Stimulated activated naive CD8-positive, alpha-beta T cell treated with anti-CD3 and anti-CD28 coated beads, Interleukin-15, amount 100 ng/mL, for 72 hours (primary cell): ENCODE measurements around the gene RELN.
"Not testable (repeated sequence)": the region's sequence is repeated elsewhere in the genome, so short reads cannot be mapped to it uniquely, and the experiment has no call there.

Source experiments
- ATAC-seq: fragments of 150-1000 bp; cut with Tn5 transposase; 2 replicates; pipeline ENCODE4 v1.10.0; 2021; ENCODE audit warnings: mild to moderate bottlenecking, moderate library complexity
- DNase-seq, 2 donors: peaks; one replicate each; pipeline ENCODE4 v3.0.0; 2021 to 2022
- H3K27ac Mint-ChIP-seq, 2 donors: one replicate each; pipeline ENCODE4 v1.8.0; 2022; ENCODE audit warnings: mild to moderate bottlenecking in 2 of 2, mixed read lengths in 2 of 2, moderate library complexity in 2 of 2
- H3K27me3 Mint-ChIP-seq: one replicate; pipeline ENCODE4 v1.8.0; 2022; ENCODE audit warnings: mixed read lengths
- H3K4me1 Mint-ChIP-seq: one replicate; pipeline ENCODE4 v1.8.0; 2022; ENCODE audit warnings: mild to moderate bottlenecking, mixed read lengths
- H3K4me3 Mint-ChIP-seq, 2 donors: one replicate each; pipeline ENCODE4 v1.8.0; 2022; ENCODE audit warnings: mild to moderate bottlenecking in 2 of 2, mixed read lengths in 2 of 2, moderate library complexity in 1 of 2
- H3K9me3 Mint-ChIP-seq, 2 donors: one replicate each; pipeline ENCODE4 v1.8.0; 2022; ENCODE audit warnings: mixed read lengths in 2 of 2

Gene RELN

DNA sequence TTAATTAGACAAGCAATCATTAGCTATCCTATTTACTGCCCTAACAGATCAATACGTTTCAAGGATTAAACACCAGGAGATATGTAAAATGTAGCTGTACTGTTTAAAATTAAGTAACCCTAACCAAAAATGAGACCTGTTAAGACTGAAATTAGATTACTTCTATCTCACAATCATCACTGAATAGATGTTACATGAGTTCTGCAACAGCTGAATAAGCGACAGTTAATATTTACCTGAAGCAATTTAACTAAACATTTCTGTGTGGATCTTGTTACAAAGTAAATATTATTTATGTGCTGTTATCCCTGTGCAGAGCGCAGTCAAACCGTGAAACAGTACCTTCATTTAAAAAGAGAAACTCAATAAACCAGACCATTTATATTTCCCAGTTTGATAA, 122.5 kb downstream of the RELN start:
- H3K27me3 Mint-ChIP-seq: no peaks in the 10 kb centered on the region
- H3K4me1 Mint-ChIP-seq: no peaks in the 10 kb centered on the region
- no peak overlapping the region for H3K27ac Mint-ChIP-seq
- DNase-seq (no peak), ATAC-seq (no peak)
- no peak overlapping the region for H3K4me3 Mint-ChIP-seq
- H3K9me3 Mint-ChIP-seq: no peaks in the 10 kb centered on the region

GRCh38 chr7:103865442-103865841, 124.0 kb downstream of the RELN start:
- DNase-seq: no peak
- Mint-ChIP-seq H3K4me3 (no peak overlapping the region), H3K9me3 (peaks cover 0 to 4% of the 10 kb centered on the region in 2 donors), H3K4me1 (no peaks in the 10 kb centered on the region), H3K27me3 (no peaks in the 10 kb centered on the region), H3K27ac (no peak overlapping the region)
- ATAC-seq: no peak

DNA sequence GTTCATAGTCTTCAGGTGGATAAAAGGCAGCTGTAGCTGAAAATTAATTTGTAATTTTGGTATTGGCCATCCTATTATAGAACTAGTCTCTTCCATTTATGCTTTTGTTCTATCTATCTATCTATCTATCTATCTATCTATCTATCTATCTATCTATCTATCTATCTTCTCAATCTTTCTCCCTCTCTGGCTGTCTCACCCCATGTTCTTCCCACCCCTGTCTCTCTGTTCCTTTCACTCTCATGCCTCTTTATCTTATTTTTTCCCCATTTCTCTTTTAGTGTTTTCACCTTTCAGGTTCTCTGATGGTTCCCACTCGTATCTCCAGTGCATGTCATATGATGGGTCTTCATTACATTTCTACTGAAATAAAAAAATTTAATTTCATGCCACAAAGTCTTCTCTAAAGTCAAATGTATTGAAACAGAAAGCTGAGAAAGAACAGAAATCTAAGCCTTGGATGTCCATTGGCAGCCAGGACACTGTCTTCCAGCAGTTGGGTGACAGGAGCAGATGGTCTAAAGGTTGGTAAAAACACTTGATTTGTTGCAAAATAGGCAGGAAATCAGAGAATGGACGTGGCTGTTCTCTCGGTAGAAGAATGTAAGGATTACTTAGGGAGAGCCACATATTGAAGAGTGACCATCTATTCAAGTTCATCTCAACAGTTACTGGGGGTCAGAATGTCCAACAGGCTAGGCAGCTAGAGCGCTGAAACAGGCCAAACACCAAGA, 127.0 kb downstream of the RELN start:
- Mint-ChIP-seq H3K4me3 (no peak overlapping the region), H3K4me1 (no peaks in the 10 kb centered on the region), H3K9me3 (peaks cover 0 to 4% of the 10 kb centered on the region in 2 donors), H3K27ac (no peak overlapping the region), H3K27me3 (no peaks in the 10 kb centered on the region)
- ATAC-seq: no peak
- no peak for DNase-seq

GRCh38 chr7:103859709-103860108, 129.7 kb downstream of the RELN start:
- Mint-ChIP-seq H3K4me3 (no peak overlapping the region), H3K9me3 (peaks cover 0 to 4% of the 10 kb centered on the region in 2 donors), H3K27me3 (peaks cover 7% of the 10 kb centered on the region), H3K27ac (no peak overlapping the region), H3K4me1 (no peaks in the 10 kb centered on the region)
- DNase-seq: no peak
- no peak for ATAC-seq

DNA sequence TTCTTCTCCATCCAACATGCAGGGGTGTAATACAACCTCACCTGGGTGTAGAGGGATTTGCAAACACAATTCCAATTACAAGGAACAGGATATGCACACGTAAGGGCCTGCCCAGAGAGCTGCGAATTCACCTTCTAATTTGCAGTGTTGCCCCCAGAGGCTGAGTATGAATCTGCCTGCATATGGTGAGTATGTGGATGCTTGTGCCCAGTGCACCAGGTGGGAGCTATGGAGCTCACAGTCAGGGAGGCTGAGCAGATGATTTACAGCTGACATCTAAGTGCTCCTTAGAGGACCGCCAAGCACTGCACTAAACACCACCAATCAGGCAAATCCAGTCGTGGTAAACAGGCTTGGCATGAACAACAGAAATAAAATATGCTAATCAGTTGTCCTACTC, 132.0 kb downstream of the RELN start:
- ATAC-seq: no peak
- Mint-ChIP-seq H3K4me3 (no peak overlapping the region), H3K4me1 (no peaks in the 10 kb centered on the region), H3K27me3 (peaks cover 8% of the 10 kb centered on the region), H3K9me3 (peaks cover 0 to 4% of the 10 kb centered on the region in 2 donors), H3K27ac (no peak overlapping the region)
- DNase-seq: no peak

DNA sequence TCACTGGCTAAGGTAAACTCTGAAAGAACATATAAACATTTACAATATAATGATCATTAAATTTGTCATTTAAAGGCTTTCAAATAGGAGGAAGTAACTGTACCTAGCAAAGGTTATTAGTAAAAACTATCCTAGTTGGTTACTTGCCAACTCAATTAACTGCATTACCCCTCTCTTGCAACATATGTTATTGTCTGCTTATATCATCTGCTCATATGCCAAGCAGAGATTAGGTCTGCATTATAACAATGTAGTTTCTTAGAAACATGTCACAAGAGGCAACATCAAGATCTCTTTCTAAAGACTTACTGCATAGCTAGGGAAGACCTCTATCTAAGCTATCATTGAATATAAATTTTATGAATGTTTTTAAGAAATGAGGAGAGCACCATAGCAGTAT, 132.5 kb downstream of the RELN start:
- Mint-ChIP-seq H3K9me3 (peaks cover 0 to 4% of the 10 kb centered on the region in 2 donors), H3K27ac (no peak overlapping the region), H3K4me1 (no peaks in the 10 kb centered on the region), H3K4me3 (no peak overlapping the region), H3K27me3 (peaks cover 8% of the 10 kb centered on the region)
- ATAC-seq (no peak), DNase-seq (no peak)

DNA sequence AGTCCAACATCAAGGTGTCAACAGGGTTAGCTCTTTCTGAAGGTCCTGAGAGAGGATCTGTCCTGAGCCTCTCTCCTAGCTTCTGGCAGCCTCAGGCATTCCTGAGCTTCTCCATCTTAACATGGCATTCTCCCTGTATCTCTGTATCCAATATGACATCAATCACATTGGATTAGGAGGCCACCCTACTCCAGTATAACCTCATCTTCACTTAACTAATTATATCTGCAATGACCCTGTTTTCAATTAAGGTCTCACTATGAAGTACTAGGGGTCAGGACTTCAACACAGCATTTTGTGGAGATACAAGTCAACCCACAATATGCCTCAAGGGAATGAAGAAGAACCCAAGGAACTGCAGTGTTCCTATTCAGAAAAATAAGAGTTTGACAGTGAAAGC, 133.8 kb downstream of the RELN start:
- DNase-seq (no peak), ATAC-seq (no peak)
- H3K9me3 Mint-ChIP-seq: no peaks in the 10 kb centered on the region

DNA sequence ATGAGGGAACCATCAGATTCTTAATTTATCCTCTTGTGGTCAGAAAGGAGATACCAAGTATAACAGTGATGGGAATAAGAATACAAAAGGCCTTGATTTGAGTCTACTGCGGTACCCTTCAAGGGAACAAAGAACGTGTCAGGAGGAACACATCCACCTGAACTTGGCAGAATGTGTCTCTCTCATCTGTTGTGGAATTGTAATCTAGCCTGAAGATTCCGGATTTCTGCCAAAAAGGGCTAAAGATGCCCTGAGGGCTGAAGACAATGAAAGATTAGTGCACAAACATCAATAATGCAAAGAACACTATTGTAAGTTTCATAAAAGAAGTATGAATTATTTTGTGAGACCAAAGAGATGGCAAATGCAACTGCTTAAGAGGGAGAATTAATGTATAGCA, 134.8 kb downstream of the RELN start:
- Mint-ChIP-seq H3K27ac (no peak overlapping the region), H3K4me3 (no peak overlapping the region), H3K9me3 (peaks cover 0 to 10% of the 10 kb centered on the region in 2 donors), H3K27me3 (peaks cover 8% of the 10 kb centered on the region), H3K4me1 (no peaks in the 10 kb centered on the region)
- no peak for ATAC-seq
- no peak for DNase-seq

More for the DNA sequence above, 133.8 kb downstream of the RELN start:
- H3K27ac Mint-ChIP-seq: no peak overlapping the region
- no peak overlapping the region for H3K4me3 Mint-ChIP-seq
- H3K4me1 Mint-ChIP-seq: no peaks in the 10 kb centered on the region
- H3K27me3 Mint-ChIP-seq: peaks cover 8% of the 10 kb centered on the region

- ATAC-seq (no peak), DNase-seq (no peak)
- Mint-ChIP-seq H3K9me3 (peaks cover 0 to 10% of the 10 kb centered on the region in 2 donors), H3K4me1 (no peaks in the 10 kb centered on the region), H3K27ac (no peak overlapping the region), H3K27me3 (peaks cover 8% of the 10 kb centered on the region), H3K4me3 (no peak overlapping the region)
Measured at GRCh38 chr7:103851357-103851756, 138.1 kb downstream of the RELN start.

GRCh38 chr7:103843689-103844480, 145.6 kb downstream of the RELN start:
- no peak for ATAC-seq
- Mint-ChIP-seq H3K9me3 (peaks cover 4 to 6% of the 10 kb centered on the region in 2 donors), H3K4me1 (no peaks in the 10 kb centered on the region), H3K4me3 (no peak overlapping the region), H3K27me3 (peaks cover 14% of the 10 kb centered on the region), H3K27ac (no peak overlapping the region)
- no peak for DNase-seq

DNA sequence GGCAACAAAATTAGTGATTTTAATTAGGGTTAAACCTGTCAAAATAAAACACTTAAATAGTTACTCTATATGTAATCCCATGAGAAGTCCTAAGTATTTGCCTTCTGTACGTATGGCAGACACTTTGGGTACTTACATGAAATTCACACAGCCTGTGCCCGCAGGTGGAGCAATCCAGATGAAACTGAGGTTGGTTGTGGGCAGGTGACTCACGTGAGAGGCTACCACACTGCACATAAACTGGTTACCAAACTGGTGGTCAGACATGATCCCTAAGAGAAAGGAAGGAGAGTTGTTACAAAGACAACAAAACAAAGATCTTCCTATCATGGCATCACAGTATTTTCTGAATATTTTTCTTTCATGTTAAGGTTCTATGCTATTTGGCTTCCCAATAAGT, 156.1 kb downstream of the RELN start:
- Mint-ChIP-seq H3K4me1 (no peaks in the 10 kb centered on the region), H3K27me3 (peaks cover 13% of the 10 kb centered on the region)
- DNase-seq: no peak

GRCh38 chr7:103832438-103832837, 157.0 kb downstream of the RELN start:
- H3K9me3 Mint-ChIP-seq: peaks cover 4 to 7% of the 10 kb centered on the region in 2 donors

More for the DNA sequence above, 156.1 kb downstream of the RELN start:
- Mint-ChIP-seq H3K27ac (no peak overlapping the region), H3K4me3 (no peak overlapping the region), H3K9me3 (peaks cover 5 to 7% of the 10 kb centered on the region in 2 donors)
- ATAC-seq: no peak

DNA sequence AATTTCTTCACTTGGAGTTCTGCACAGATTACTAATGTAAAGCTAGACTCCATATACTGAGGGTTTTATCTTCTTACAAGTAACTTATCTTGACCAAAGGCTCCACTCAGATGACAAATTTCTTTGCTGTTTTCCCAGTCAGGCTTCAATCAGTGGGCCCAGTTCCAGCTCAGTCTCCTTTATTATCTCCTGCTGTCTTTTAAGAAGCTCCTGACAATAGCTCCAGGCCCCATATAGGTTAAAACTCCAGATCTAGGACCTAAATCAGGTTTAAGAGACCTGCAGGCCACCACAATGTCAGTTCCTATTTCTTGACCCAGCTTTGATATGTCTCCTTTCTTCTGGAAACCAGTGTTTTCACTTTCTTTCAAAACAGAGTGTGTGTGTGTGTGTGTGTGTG, 165.2 kb downstream of the RELN start:
- H3K4me1 Mint-ChIP-seq: no peaks in the 10 kb centered on the region
- peaks cover 0 to 6% of the 10 kb centered on the region in 2 donors for H3K9me3 Mint-ChIP-seq
- no peak for ATAC-seq
- H3K27me3 Mint-ChIP-seq: no peaks in the 10 kb centered on the region
- no peak overlapping the region for H3K27ac Mint-ChIP-seq
- no peak overlapping the region for H3K4me3 Mint-ChIP-seq
- no peak for DNase-seq

More at GRCh38 chr7:103832438-103832837, 157.0 kb downstream of the RELN start:
- no peak for ATAC-seq
- Mint-ChIP-seq H3K4me3 (no peak overlapping the region), H3K4me1 (no peaks in the 10 kb centered on the region), H3K27ac (no peak overlapping the region), H3K27me3 (peaks cover 13% of the 10 kb centered on the region)
- no peak for DNase-seq

DNA sequence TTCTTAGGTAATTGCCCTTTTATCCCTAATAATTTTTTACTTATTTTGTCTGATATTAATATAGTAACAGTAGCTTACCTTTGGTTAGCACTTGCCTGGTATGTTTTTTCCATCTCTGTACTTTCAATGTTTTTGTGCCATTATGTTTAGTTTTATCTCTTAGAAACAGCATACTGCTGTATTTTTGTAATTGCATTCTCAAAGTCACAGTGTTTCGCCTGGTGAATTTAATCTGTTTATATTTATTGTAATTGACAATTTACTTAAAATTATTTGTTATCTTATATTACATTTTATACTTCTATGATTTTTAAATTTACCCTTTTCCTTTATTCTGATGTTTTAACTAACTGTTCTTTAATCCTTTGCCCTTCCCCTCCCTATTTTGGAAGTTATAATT, 166.4 kb downstream of the RELN start:
- Mint-ChIP-seq H3K9me3 (peaks cover 0 to 6% of the 10 kb centered on the region in 2 donors), H3K4me1 (no peaks in the 10 kb centered on the region), H3K4me3 (no peak overlapping the region), H3K27me3 (no peaks in the 10 kb centered on the region), H3K27ac (no peak overlapping the region)
- DNase-seq (no peak), ATAC-seq (no peak)

DNA sequence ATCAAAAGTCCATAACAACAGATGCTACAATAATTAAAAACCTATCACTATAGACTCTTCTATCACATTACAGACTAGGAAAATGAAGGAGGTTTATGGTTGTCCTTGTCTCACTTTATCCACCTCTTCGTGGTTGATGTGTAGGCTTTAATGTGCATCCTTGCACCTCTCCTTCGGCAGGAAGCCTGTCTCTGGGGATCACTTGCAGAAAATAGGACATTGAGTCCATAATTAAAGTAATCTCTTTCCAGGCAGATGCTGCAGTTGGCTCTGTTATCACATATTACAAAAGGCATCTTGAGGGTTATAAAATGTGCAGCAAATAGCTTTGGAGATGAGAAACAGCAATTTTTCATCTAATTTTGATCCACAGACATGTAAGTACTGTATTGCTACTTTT, 168.4 kb downstream of the RELN start:
- H3K9me3 Mint-ChIP-seq: peaks cover 0 to 6% of the 10 kb centered on the region in 2 donors
- ATAC-seq: no peak

GRCh38 chr7:103815972-103816371, 173.5 kb downstream of the RELN start:
- not testable (repeated sequence) for ATAC-seq, H3K4me3 Mint-ChIP-seq, H3K9me3 Mint-ChIP-seq, H3K27ac Mint-ChIP-seq, DNase-seq, H3K4me1 Mint-ChIP-seq, H3K27me3 Mint-ChIP-seq

More for the DNA sequence above, 168.4 kb downstream of the RELN start:
- no peak for DNase-seq
- Mint-ChIP-seq H3K4me3 (no peak overlapping the region), H3K27me3 (no peaks in the 10 kb centered on the region), H3K27ac (no peak overlapping the region), H3K4me1 (no peaks in the 10 kb centered on the region)
